Measurements from ENCODE around the gene MAN1A1. TPM values are rescaled to one million over a fixed set of nuclear protein-coding genes. Genes with fewer than 3 reads are reported as not detected.

MAN1A1 gene
- total RNA-seq, 1 experiment from 2014 or later = 19.0 TPM

DNA sequence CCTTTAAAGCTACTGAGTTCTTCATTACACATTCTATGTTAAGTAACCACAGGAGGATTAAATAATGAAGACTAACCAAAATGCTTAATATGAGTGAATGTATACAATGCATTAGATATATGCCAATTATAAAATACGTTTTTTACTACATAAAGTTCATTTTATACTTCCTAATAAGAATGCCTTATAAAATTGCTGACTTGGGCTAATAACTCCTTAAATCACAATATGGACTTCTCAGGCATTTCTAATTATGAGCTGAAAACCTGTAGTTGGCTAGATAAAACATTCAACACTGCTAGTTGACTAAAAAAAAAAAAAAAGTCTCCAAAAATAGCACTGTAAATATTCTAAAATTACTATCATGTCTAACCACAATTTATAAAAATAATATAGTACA, 11.8 kb downstream of the MAN1A1 start:
- H3K79me2 ChIP-seq (ENCODE audit: low read length) = peaks cover 4% of the 10 kb centered on the region; the same call in 1 of the 2 replicates
- no peak overlapping the region for H2AFZ ChIP-seq (ENCODE audit: low read length)
- H3F3A ChIP-seq (ENCODE audit: low read length, unreplicated experiment) = no peaks in the 10 kb centered on the region
- H3K9ac ChIP-seq (ENCODE audit: low read length) = no peak overlapping the region
- DNase-seq (no peak), ATAC-seq (no peak)
- no peaks in the 10 kb centered on the region for H4K20me1 ChIP-seq (ENCODE audit: low read length)
- H3K36me3 ChIP-seq (ENCODE audit: low read depth, low read length) = no peaks in the 10 kb centered on the region
- H3K9me3 ChIP-seq (ENCODE audit: low read length) = no peaks in the 10 kb centered on the region
- H3K27ac ChIP-seq (ENCODE audit: low read length) = no peak overlapping the region
- H3K9me2 ChIP-seq (replicated peaks; ENCODE audit: low read length) = no peaks in the 10 kb centered on the region
- no peaks in the 10 kb centered on the region for H3K4me1 ChIP-seq (ENCODE audit: insufficient read depth, low read length)
- POLR2A ChIA-PET (ENCODE audit: unreplicated experiment) = no interaction called here
- CTCF ChIA-PET = no interaction called here
- H3K27me3 ChIP-seq (ENCODE audit: low read length) = no peaks in the 10 kb centered on the region
- no peak for TF ChIP-seq EZH2 (IDR thresholded peaks at IDR 0.05; ENCODE audit: low read length, unreplicated experiment)
- TF ChIP-seq, protein P1, sequence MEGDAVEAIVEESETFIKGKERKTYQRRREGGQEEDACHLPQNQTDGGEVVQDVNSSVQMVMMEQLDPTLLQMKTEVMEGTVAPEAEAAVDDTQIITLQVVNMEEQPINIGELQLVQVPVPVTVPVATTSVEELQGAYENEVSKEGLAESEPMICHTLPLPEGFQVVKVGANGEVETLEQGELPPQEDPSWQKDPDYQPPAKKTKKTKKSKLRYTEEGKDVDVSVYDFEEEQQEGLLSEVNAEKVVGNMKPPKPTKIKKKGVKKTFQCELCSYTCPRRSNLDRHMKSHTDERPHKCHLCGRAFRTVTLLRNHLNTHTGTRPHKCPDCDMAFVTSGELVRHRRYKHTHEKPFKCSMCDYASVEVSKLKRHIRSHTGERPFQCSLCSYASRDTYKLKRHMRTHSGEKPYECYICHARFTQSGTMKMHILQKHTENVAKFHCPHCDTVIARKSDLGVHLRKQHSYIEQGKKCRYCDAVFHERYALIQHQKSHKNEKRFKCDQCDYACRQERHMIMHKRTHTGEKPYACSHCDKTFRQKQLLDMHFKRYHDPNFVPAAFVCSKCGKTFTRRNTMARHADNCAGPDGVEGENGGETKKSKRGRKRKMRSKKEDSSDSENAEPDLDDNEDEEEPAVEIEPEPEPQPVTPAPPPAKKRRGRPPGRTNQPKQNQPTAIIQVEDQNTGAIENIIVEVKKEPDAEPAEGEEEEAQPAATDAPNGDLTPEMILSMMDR (conservative IDR thresholded peaks at IDR 0.05; ENCODE audit: low read depth, low read length) = no peak
- TF ChIP-seq EZH2phosphoT487 (IDR thresholded peaks at IDR 0.05; ENCODE audit: borderline replicate concordance, low read length) = no peak
- H3K4me3 ChIP-seq (ENCODE audit: low read length) = no peak overlapping the region
- intact Hi-C loops (cut with micrococcal nuclease) = no loop called here
- no peak overlapping the region for H3K4me2 ChIP-seq (ENCODE audit: low read length)
- no TSS peak for BruUV-seq (replicated peaks)

- TF ChIP-seq, protein P1 (conservative IDR thresholded peaks at IDR 0.05; ENCODE audit: low read depth, low read length) = no peak
- H3K27ac ChIP-seq (ENCODE audit: low read length) = no peak overlapping the region
- POLR2A ChIA-PET (ENCODE audit: unreplicated experiment) = no interaction called here
- no peak overlapping the region for H3K9ac ChIP-seq (ENCODE audit: low read length)
- H3K36me3 ChIP-seq (ENCODE audit: low read depth, low read length) = no peaks in the 10 kb centered on the region
- CTCF ChIA-PET = no interaction called here
- H3K9me2 ChIP-seq (replicated peaks; ENCODE audit: low read length) = no peaks in the 10 kb centered on the region
- no peaks in the 10 kb centered on the region for H4K20me1 ChIP-seq (ENCODE audit: low read length)
- H3K79me2 ChIP-seq (ENCODE audit: low read length) = peaks cover 4% of the 10 kb centered on the region; the same call in 1 of the 2 replicates
- no peak overlapping the region for H3K4me2 ChIP-seq (ENCODE audit: low read length)
- H3K9me3 ChIP-seq (ENCODE audit: low read length) = no peaks in the 10 kb centered on the region
- H3F3A ChIP-seq (ENCODE audit: low read length, unreplicated experiment) = no peaks in the 10 kb centered on the region
- H3K4me3 ChIP-seq (ENCODE audit: low read length) = no peak overlapping the region
- H3K27me3 ChIP-seq (ENCODE audit: low read length) = no peaks in the 10 kb centered on the region
- BruUV-seq (replicated peaks) = no TSS peak
- DNase-seq (no peak), ATAC-seq (no peak)
- no peaks in the 10 kb centered on the region for H3K4me1 ChIP-seq (ENCODE audit: insufficient read depth, low read length)
- intact Hi-C loops (cut with micrococcal nuclease) = no loop called here
- no peak overlapping the region for H2AFZ ChIP-seq (ENCODE audit: low read length)
Observed at GRCh38 chr6:119337252-119337651, 12.3 kb downstream of the MAN1A1 start.

DNA sequence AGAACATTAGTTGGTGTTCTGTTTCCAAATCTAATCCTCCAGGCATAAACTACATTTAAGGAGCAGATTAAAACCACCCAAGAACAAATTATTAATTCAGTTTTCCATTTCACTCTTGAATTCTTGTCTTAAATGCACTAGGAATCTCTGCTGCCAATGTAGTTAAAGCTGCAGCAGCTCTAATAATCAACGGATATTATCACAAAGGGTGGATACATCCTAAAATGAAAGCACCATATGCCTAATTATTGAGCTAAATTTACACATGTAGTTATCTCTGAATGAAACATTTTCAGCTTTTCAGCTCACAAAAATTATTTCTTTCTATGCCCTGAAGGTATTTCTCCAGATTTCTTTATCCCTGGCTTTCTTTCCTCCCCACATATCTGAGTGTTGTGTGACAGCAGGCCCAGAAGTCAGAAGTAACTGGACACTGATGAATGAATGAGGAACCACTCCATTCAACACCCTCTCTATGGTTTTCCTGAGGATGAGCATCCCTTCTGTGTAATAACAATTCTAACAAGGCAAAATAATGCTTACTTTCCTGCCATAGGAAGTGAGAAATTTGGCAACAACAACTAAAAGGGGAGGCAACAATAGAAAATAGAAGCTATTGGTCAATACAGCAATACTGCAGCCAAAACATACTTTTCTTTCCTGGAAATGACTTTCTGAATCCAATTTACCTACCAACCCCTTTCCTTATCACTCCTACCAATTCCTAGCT, 14.9 kb downstream of the MAN1A1 start:
- ChIA-PET POLR2A (ENCODE audit: unreplicated experiment) (no interaction called here), CTCF (interaction anchor here (0.6 kb wide), 2 partner anchors 186 to 293 kb away, joined by 3 read pairs; no protein-coding TSS in a partner anchor)
- no peak overlapping the region for H3K4me2 ChIP-seq (ENCODE audit: low read length)
- H3F3A ChIP-seq (ENCODE audit: low read length, unreplicated experiment) = no peaks in the 10 kb centered on the region
- H4K20me1 ChIP-seq (ENCODE audit: low read length) = no peaks in the 10 kb centered on the region
- H3K27ac ChIP-seq (ENCODE audit: low read length) = no peak overlapping the region
- 0 out of 2 replicates have a peak, but pooled peaks cover 4% of the 10 kb centered on the region for H3K79me2 ChIP-seq (ENCODE audit: low read length)
- DNase-seq (no peak), ATAC-seq (no peak)
- no peak overlapping the region for H2AFZ ChIP-seq (ENCODE audit: low read length)
- H3K9me3 ChIP-seq (ENCODE audit: low read length) = no peaks in the 10 kb centered on the region
- H3K9ac ChIP-seq (ENCODE audit: low read length) = no peak overlapping the region
- TF ChIP-seq EZH2 (IDR thresholded peaks at IDR 0.05; ENCODE audit: low read length, unreplicated experiment) (no peak), EZH2phosphoT487 (IDR thresholded peaks at IDR 0.05; ENCODE audit: borderline replicate concordance, low read length) (no peak)
- TF ChIP-seq, protein P1 (conservative IDR thresholded peaks at IDR 0.05; ENCODE audit: low read depth, low read length) = no peak
- H3K4me1 ChIP-seq (ENCODE audit: insufficient read depth, low read length) = no peaks in the 10 kb centered on the region
- no peaks in the 10 kb centered on the region for H3K27me3 ChIP-seq (ENCODE audit: low read length)
- intact Hi-C loops (cut with micrococcal nuclease) = loop anchor here (5.0 kb wide), 1 partner anchor 127 kb away; no protein-coding TSS in a partner anchor
- H3K4me3 ChIP-seq (ENCODE audit: low read length) = no peak overlapping the region
- no TSS peak for BruUV-seq (replicated peaks)
- H3K36me3 ChIP-seq (ENCODE audit: low read depth, low read length) = no peaks in the 10 kb centered on the region
- H3K9me2 ChIP-seq (replicated peaks; ENCODE audit: low read length) = no peaks in the 10 kb centered on the region

Measured in PC-3 (cell line).